DMS53 treated with DMSO at 0.1 percent for 48 hours (cell line): ENCODE data around the gene DKK2.

Experiments used
- DNase-seq: peaks from one replicate; lab custom pipeline; 2025; ENCODE audit not compliant: unreplicated experiment; lab: John Stamatoyannopoulos, UW

DKK2 gene

GRCh38 chr4:107035819-107036583, at the start of gene DKK2:
DKK2 (minus strand) TSS chr4:107036313; CDS start chr4:107035591, 722 bp downstream.
- DNase-seq: no peak

GRCh38 chr4:107077192-107077591, 41.1 kb upstream of the DKK2 start:
- no peak for DNase-seq

- DNase-seq: no peak
Observed at GRCh38 chr4:107072836-107073736, 37.0 kb upstream of the DKK2 start.

- no peak for DNase-seq
Observed at GRCh38 chr4:107071108-107071507, 35.0 kb upstream of the DKK2 start.

GRCh38 chr4:107069049-107069448, 32.9 kb upstream of the DKK2 start:
- no peak for DNase-seq

DNA sequence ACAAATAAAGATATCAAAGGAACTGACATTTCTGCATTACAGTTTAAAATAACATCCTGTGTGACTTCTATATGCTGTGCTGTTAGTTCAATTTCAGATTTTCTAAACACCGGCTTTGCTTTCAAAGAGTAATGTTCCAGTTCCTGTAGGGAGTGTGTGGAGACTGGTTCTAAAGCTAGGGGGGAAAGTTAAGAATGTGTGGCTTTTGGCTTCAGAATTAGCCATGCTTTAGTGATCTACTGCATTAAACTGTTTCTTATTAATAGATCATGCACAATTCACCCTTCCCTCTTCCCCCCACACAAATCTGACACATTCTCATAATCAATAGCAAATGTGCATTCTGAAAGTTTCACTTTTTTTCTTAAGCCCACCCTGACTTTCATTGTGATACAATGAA, 32.0 kb upstream of the DKK2 start:
- DNase-seq: no peak

- DNase-seq: no peak
Observed at GRCh38 chr4:107066621-107067020, 30.5 kb upstream of the DKK2 start.

DNA sequence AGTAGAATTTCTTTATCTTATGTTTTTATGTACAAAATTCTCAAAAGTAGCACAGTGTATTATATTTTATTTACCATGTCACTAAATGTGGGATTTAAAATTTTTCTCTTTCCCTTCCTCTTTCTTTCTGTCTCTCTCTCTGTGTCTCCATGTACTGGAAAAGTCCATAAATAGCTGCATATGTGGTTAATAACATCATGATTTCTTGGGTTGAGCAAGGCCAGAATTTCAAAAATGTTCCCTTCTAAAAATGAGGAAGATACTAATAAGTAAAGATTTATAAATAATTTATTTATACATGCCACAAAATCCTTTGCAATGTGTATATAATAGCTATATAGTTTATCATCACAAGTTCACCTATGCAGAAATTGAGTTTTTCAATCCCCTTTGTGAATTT, 29.1 kb upstream of the DKK2 start:
- no peak for DNase-seq

DNA sequence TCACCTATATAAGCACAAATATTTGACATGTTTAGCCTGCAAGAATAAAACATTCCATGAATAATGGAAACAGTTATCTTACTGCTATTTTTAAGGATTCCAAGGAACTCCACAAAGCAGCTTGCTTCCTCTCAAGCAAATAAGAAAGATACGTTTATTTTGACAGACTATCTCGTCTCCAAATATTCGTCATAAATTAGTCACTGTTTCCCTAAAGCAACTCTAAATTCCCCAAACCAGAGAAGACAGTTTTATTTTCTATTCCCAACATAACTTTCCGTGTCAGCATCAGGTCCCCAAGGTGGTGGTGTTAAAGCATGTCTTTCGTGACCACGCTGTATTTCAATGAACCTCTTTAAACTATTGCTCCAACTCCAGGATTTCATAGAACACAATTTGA, 24.3 kb upstream of the DKK2 start:
- DNase-seq: no peak

- no peak for DNase-seq
Observed at GRCh38 chr4:107058828-107059227, 22.7 kb upstream of the DKK2 start.

- peak; percentile 40 for DNase-seq
Observed at GRCh38 chr4:107050525-107051135, 14.5 kb upstream of the DKK2 start.

DNA sequence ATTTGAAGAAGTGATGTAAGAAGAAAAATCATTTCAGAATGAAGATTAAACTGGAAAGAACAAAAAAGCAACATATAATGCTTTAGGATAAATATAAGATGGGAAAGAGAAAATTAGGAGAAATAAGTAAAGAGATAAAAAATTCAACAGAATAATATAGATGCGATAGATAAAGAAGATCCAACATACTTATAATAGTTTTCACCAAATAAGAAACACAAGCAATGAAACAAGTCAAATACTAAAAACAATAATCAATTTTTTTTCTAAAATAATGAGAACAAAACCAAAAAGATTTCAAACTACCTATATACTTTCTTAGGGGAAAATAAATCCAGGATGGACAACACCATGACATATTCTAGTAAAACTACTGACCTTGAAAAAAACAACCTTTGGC, 10.1 kb upstream of the DKK2 start:
- no peak for DNase-seq

- DNase-seq: no peak
Observed at GRCh38 chr4:107044170-107044569, 8.1 kb upstream of the DKK2 start.

GRCh38 chr4:107037199-107037584, 1.1 kb upstream of the DKK2 start:
- no peak for DNase-seq

DNA sequence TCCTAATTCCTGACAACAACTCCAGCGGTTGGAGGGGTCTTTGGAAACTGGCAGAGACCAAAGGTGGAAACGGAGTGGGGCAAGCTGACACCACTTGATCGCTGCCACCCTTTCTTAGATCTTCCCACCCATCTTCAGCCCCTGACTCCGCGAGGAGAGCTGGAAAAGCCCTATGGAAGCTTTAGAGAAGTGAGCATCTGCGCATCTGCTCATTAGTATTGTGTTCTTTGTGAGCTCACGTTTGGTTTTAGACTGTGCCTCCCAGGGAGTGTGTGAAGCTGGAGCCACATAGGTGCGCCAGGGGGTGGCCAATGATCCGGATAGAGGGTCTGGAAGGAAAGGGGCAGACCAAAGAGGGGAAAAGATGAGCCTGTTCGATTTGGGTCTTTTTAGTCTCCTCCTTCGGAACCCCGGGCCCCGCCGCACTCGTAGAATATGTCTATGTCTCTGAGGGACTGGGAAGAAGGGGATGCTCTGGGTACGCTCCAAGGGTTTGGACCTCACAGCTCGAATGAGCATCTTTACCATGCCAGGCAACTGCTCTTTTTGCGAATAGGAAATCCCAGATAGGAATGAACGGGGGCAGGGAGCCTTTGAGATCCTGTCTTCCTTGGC, 578 bp upstream of the DKK2 start:
- DNase-seq: peak; percentile 22

GRCh38 chr4:107034996-107035818, 906 bp downstream of the DKK2 start:
- no peak for DNase-seq

- peak; percentile 30 for DNase-seq
Observed at GRCh38 chr4:107034091-107034995, 1.8 kb downstream of the DKK2 start.

- no peak for DNase-seq
Observed at GRCh38 chr4:107027379-107027778, 8.7 kb downstream of the DKK2 start.

DNA sequence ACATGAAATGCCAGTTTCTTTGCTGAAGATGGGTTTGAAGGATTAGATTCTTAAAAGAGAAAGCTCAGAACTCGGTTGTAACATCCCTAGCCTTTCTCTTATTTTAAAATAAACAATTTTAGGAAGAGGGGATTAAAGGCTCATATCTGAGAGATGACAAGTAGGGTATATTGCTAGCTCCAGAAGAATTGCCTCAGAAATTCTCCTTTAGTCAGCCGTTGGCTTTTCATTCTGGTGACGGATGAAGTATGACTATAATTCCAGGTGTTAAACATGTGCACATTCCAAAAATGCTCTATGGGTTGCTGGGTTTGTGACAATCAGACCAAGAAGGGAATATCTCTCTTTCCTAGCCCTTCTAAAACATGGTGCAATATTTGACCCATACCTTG, 17.8 kb downstream of the DKK2 start:
- no peak for DNase-seq
